ENCODE results near the gene CCT8L2.
"Not testable (repeated sequence)": the region's sequence is repeated elsewhere in the genome, so short reads cannot be mapped to it uniquely, and the experiment has no call there.

Gene CCT8L2

GRCh38 chr22:16592710-16593109 is at the start of gene CCT8L2:
Gene CCT8L2, minus strand, starts transcription at chr22:16592810. Its CDS starts 260 bp downstream, at chr22:16592550.
- not testable (repeated sequence) for H3K4me2 ChIP-seq (ENCODE audit: low read length); H3K36me3 ChIP-seq (ENCODE audit: insufficient read depth, low read length); H3K9me3 ChIP-seq (ENCODE audit: low read length); H4K20me1 ChIP-seq (ENCODE audit: insufficient read depth, low read length); H3K79me2 ChIP-seq (ENCODE audit: insufficient read depth, low read length); H3K4me1 ChIP-seq (ENCODE audit: insufficient read depth, low read length, severe bottlenecking); H3K4me3 ChIP-seq (ENCODE audit: low read depth, low read length, poor library complexity, severe bottlenecking); H3K27ac ChIP-seq (ENCODE audit: low read depth, low read length, poor library complexity, severe bottlenecking); H2AFZ ChIP-seq (ENCODE audit: low read length); H3K27me3 ChIP-seq (ENCODE audit: insufficient read depth, low read length); H3F3A ChIP-seq (ENCODE audit: insufficient read depth, low read length); H3K9me2 ChIP-seq (ENCODE audit: low read depth, low read length); H3K9ac ChIP-seq (ENCODE audit: low read length)

GRCh38 chr22:16635442-16635841 is 42.8 kb upstream of the CCT8L2 start:
- not testable (repeated sequence) for H3K27me3 ChIP-seq (ENCODE audit: insufficient read depth, low read length); H3K27ac ChIP-seq (ENCODE audit: low read depth, low read length, poor library complexity, severe bottlenecking); H3K4me2 ChIP-seq (ENCODE audit: low read length); H3K4me3 ChIP-seq (ENCODE audit: low read depth, low read length, poor library complexity, severe bottlenecking); H2AFZ ChIP-seq (ENCODE audit: low read length); H3K9me2 ChIP-seq (ENCODE audit: low read depth, low read length); H3K9ac ChIP-seq (ENCODE audit: low read length); H3F3A ChIP-seq (ENCODE audit: insufficient read depth, low read length); H3K4me1 ChIP-seq (ENCODE audit: insufficient read depth, low read length, severe bottlenecking); H3K36me3 ChIP-seq (ENCODE audit: insufficient read depth, low read length); H3K9me3 ChIP-seq (ENCODE audit: low read length); H3K79me2 ChIP-seq (ENCODE audit: insufficient read depth, low read length); H4K20me1 ChIP-seq (ENCODE audit: insufficient read depth, low read length)

- H2AFZ ChIP-seq (ENCODE audit: low read length); H3F3A ChIP-seq (ENCODE audit: insufficient read depth, low read length); H3K27me3 ChIP-seq (ENCODE audit: insufficient read depth, low read length); H3K36me3 ChIP-seq (ENCODE audit: insufficient read depth, low read length); H3K9me3 ChIP-seq (ENCODE audit: low read length); H4K20me1 ChIP-seq (ENCODE audit: insufficient read depth, low read length); H3K9me2 ChIP-seq (ENCODE audit: low read depth, low read length); H3K4me3 ChIP-seq (ENCODE audit: low read depth, low read length, poor library complexity, severe bottlenecking); H3K79me2 ChIP-seq (ENCODE audit: insufficient read depth, low read length); H3K27ac ChIP-seq (ENCODE audit: low read depth, low read length, poor library complexity, severe bottlenecking); H3K4me2 ChIP-seq (ENCODE audit: low read length); H3K4me1 ChIP-seq (ENCODE audit: insufficient read depth, low read length, severe bottlenecking); H3K9ac ChIP-seq (ENCODE audit: low read length): not testable (repeated sequence)
Observed at GRCh38 chr22:16634092-16634491, 41.5 kb upstream of the CCT8L2 start.

- H3K4me3 ChIP-seq (ENCODE audit: low read depth, low read length, poor library complexity, severe bottlenecking); H3K27me3 ChIP-seq (ENCODE audit: insufficient read depth, low read length); H3K9me3 ChIP-seq (ENCODE audit: low read length); H3K36me3 ChIP-seq (ENCODE audit: insufficient read depth, low read length); H3K27ac ChIP-seq (ENCODE audit: low read depth, low read length, poor library complexity, severe bottlenecking); H3K4me2 ChIP-seq (ENCODE audit: low read length); H3K9me2 ChIP-seq (ENCODE audit: low read depth, low read length); H4K20me1 ChIP-seq (ENCODE audit: insufficient read depth, low read length); H3F3A ChIP-seq (ENCODE audit: insufficient read depth, low read length); H3K9ac ChIP-seq (ENCODE audit: low read length); H3K4me1 ChIP-seq (ENCODE audit: insufficient read depth, low read length, severe bottlenecking); H3K79me2 ChIP-seq (ENCODE audit: insufficient read depth, low read length); H2AFZ ChIP-seq (ENCODE audit: low read length): not testable (repeated sequence)
Observed at GRCh38 chr22:16628476-16628875, 35.9 kb upstream of the CCT8L2 start.

- H3K4me3 ChIP-seq (ENCODE audit: low read depth, low read length, poor library complexity, severe bottlenecking); H3K36me3 ChIP-seq (ENCODE audit: insufficient read depth, low read length); H3K27me3 ChIP-seq (ENCODE audit: insufficient read depth, low read length); H3K9me3 ChIP-seq (ENCODE audit: low read length); H4K20me1 ChIP-seq (ENCODE audit: insufficient read depth, low read length); H3K27ac ChIP-seq (ENCODE audit: low read depth, low read length, poor library complexity, severe bottlenecking); H3K4me2 ChIP-seq (ENCODE audit: low read length); H3K9me2 ChIP-seq (ENCODE audit: low read depth, low read length); H2AFZ ChIP-seq (ENCODE audit: low read length); H3F3A ChIP-seq (ENCODE audit: insufficient read depth, low read length); H3K4me1 ChIP-seq (ENCODE audit: insufficient read depth, low read length, severe bottlenecking); H3K9ac ChIP-seq (ENCODE audit: low read length); H3K79me2 ChIP-seq (ENCODE audit: insufficient read depth, low read length): not testable (repeated sequence)
Observed at GRCh38 chr22:16625018-16625417, 32.4 kb upstream of the CCT8L2 start.

- not testable (repeated sequence) for H3K9me3 ChIP-seq (ENCODE audit: low read length); H2AFZ ChIP-seq (ENCODE audit: low read length); H3K9ac ChIP-seq (ENCODE audit: low read length); H3F3A ChIP-seq (ENCODE audit: insufficient read depth, low read length); H3K36me3 ChIP-seq (ENCODE audit: insufficient read depth, low read length); H3K9me2 ChIP-seq (ENCODE audit: low read depth, low read length); H3K79me2 ChIP-seq (ENCODE audit: insufficient read depth, low read length); H3K4me1 ChIP-seq (ENCODE audit: insufficient read depth, low read length, severe bottlenecking); H3K4me2 ChIP-seq (ENCODE audit: low read length); H4K20me1 ChIP-seq (ENCODE audit: insufficient read depth, low read length); H3K27ac ChIP-seq (ENCODE audit: low read depth, low read length, poor library complexity, severe bottlenecking); H3K27me3 ChIP-seq (ENCODE audit: insufficient read depth, low read length); H3K4me3 ChIP-seq (ENCODE audit: low read depth, low read length, poor library complexity, severe bottlenecking)
Observed at GRCh38 chr22:16623595-16623994, 31.0 kb upstream of the CCT8L2 start.

GRCh38 chr22:16617516-16617915 is 24.9 kb upstream of the CCT8L2 start:
- H3K9me2 ChIP-seq (ENCODE audit: low read depth, low read length); H3K9ac ChIP-seq (ENCODE audit: low read length); H3K9me3 ChIP-seq (ENCODE audit: low read length); H4K20me1 ChIP-seq (ENCODE audit: insufficient read depth, low read length); H3K79me2 ChIP-seq (ENCODE audit: insufficient read depth, low read length); H3K36me3 ChIP-seq (ENCODE audit: insufficient read depth, low read length); H3K27ac ChIP-seq (ENCODE audit: low read depth, low read length, poor library complexity, severe bottlenecking); H3K4me1 ChIP-seq (ENCODE audit: insufficient read depth, low read length, severe bottlenecking); H3K4me3 ChIP-seq (ENCODE audit: low read depth, low read length, poor library complexity, severe bottlenecking); H3K27me3 ChIP-seq (ENCODE audit: insufficient read depth, low read length); H3K4me2 ChIP-seq (ENCODE audit: low read length); H2AFZ ChIP-seq (ENCODE audit: low read length); H3F3A ChIP-seq (ENCODE audit: insufficient read depth, low read length): not testable (repeated sequence)

GRCh38 chr22:16616390-16616938 is 23.9 kb upstream of the CCT8L2 start:
- H3K27ac ChIP-seq (ENCODE audit: low read depth, low read length, poor library complexity, severe bottlenecking); H3K27me3 ChIP-seq (ENCODE audit: insufficient read depth, low read length); H3K79me2 ChIP-seq (ENCODE audit: insufficient read depth, low read length); H3K36me3 ChIP-seq (ENCODE audit: insufficient read depth, low read length); H3F3A ChIP-seq (ENCODE audit: insufficient read depth, low read length); H3K9ac ChIP-seq (ENCODE audit: low read length); H3K4me1 ChIP-seq (ENCODE audit: insufficient read depth, low read length, severe bottlenecking); H3K9me2 ChIP-seq (ENCODE audit: low read depth, low read length); H3K9me3 ChIP-seq (ENCODE audit: low read length); H2AFZ ChIP-seq (ENCODE audit: low read length); H3K4me3 ChIP-seq (ENCODE audit: low read depth, low read length, poor library complexity, severe bottlenecking); H4K20me1 ChIP-seq (ENCODE audit: insufficient read depth, low read length); H3K4me2 ChIP-seq (ENCODE audit: low read length): not testable (repeated sequence)

Data from OCI-LY1 (cell line).